Measurements from ENCODE around the gene SLC35E2B.
"Not testable (repeated sequence)": the region's sequence is repeated elsewhere in the genome, so short reads cannot be mapped to it uniquely, and the experiment has no call there.

GRCh38 chr1:1715109-1715883, 22.7 kb upstream of the SLC35E2B start:
- TF ChIP-seq CTCF, POLR2A (IDR thresholded peaks at IDR 0.05): not testable (repeated sequence)

Data from heart left ventricle (tissue), 13 donors.